Choroid plexus epithelial cell (primary cell): Measurements from ENCODE around the gene RNU11.

Experiments used
- DNase-seq: peaks from one replicate; pipeline ENCODE4 v3.0.0-alpha.2; 2010; ENCODE audit warnings: low read depth
- H3K4me3 ChIP-seq: 2 replicates; pipeline ENCODE4 v1.5.1; 2011; ENCODE audit warnings: low read depth, mild to moderate bottlenecking, control low read depth, low read length, moderate library complexity
- TF ChIP-seq, protein P1 (sequence below): conservative IDR thresholded peaks from 2 replicates; pipeline ENCODE4 v1.5.1; 2011; ENCODE audit warnings: low read depth, mild to moderate bottlenecking, control low read depth, inconsistent platforms, low read length, moderate library complexity

The RNU11 gene

DNA sequence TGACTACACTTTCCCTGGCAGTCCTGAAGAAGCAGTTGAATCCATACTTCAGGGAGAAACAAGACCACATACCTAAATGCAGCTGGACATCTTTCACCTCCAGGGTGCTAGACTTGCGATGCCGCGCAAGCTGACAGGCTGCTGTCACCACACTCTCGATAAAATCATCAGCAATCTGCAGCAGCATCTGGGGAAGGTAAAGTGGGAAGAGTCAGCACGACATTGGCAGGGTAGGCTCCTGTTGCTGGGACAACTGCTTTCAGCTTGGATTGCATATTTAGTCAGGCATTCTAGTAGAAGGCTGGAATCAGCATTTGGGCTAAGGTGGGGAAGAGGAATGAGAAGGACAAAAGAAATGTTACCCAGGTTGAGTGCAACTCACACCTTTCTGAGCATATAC, 35.2 kb upstream of the RNU11 start:
- no peak overlapping the region for H3K4me3 ChIP-seq
- no peak for DNase-seq
- TF ChIP-seq, protein P1, sequence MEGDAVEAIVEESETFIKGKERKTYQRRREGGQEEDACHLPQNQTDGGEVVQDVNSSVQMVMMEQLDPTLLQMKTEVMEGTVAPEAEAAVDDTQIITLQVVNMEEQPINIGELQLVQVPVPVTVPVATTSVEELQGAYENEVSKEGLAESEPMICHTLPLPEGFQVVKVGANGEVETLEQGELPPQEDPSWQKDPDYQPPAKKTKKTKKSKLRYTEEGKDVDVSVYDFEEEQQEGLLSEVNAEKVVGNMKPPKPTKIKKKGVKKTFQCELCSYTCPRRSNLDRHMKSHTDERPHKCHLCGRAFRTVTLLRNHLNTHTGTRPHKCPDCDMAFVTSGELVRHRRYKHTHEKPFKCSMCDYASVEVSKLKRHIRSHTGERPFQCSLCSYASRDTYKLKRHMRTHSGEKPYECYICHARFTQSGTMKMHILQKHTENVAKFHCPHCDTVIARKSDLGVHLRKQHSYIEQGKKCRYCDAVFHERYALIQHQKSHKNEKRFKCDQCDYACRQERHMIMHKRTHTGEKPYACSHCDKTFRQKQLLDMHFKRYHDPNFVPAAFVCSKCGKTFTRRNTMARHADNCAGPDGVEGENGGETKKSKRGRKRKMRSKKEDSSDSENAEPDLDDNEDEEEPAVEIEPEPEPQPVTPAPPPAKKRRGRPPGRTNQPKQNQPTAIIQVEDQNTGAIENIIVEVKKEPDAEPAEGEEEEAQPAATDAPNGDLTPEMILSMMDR = no peak

DNA sequence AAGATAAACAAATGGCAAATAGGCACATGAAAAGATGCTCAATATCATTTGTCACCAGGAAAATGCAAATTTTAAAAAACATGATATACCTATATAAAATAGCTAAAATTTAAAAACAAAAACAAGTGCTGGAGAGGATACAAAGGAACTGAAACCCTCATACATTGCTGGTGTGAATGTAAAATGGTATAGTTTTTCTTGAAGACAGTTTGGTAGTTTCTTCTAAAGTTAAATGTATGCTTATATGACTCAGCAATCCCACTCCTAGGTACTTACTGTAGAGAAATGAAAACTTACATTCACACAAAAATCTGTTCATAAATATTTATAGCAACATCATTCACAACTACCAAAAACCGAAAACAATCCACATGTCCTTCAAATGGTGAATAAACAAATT, 16.7 kb upstream of the RNU11 start:
- no peak overlapping the region for H3K4me3 ChIP-seq
- no peak for DNase-seq
- TF ChIP-seq, protein P1 = no peak

DNA sequence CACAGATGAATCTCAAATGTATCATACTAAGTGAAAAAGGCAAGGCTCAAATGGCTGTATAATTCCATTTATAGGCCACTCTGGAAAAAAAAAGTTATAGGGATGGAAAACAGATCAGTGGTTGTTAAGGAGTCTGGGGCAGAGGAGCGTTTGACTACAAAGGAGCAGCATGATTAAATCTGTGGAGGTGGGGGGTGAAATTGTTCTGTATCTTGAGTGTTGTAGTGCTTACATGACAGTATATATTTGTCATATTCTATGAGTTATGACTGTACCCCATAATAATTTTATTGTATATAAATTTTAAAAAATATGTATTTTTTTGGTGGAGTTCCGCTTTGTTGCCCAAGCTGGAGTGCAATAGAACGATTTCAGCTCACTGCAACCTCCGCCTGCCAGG, 15.8 kb upstream of the RNU11 start:
- H3K4me3 ChIP-seq = no peak overlapping the region
- DNase-seq = no peak
- TF ChIP-seq, protein P1 = no peak

DNA sequence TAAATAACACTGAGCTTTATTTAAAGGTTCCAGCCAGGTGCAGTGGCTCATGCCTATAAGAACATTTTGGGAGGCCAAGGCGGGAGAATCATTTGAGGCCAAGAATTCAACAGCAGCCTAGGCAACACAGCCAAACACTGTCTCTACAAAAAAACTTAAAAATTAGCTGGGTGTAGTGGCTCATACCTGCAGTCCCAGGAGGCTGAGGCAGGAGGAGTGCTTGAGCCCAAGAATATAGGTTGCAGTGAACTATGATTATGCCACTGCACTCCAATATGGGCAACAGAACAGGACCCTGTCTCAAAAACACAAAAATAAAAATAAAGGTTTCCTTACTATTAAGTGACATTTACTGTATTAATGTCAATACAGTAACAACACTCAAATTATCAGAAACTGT, 7.6 kb upstream of the RNU11 start:
- TF ChIP-seq, protein P1 = peak; percentile 68
- DNase-seq = peak; percentile 52
- H3K4me3 ChIP-seq = no peak overlapping the region

DNA sequence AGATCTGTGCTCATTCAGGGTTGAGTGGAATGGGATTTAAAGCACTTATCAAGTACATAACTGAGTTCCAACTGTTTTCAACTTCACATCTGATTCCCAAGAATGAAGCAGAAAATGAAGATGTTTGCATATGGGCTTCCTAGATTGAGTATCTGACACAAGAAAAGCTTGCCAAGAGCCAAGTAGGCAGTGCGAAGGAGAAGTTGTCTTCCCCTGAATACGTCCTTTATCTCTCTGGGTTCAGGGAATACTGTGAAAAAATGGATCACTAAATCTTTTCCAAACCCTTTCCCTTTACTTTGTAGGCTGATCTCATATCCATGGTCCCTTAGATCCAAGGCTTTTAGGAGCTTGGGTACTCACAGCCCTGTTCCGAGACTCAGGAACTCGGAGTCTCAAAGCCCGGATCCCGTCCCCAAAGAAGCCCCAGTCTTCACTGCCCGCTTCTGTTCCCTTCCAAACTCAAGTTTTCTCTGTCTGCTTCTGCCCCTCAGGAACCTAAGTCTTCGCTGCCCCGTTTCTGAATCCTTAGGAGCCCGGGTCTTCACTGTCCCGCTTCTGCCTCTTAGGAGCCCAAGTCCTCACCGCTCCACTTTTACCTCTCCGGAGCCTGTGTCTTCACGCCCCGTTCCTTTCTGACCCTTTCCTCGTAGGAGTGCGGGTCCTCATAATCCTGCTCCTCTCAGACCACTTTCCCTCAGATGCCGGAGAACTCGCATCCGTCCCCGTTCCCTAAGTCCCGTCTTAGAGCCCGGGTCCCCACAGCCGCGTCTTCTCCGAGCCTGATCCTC, 6.1 kb upstream of the RNU11 start:
- H3K4me3 ChIP-seq = peak overlapping the region; percentile 94
- peak; percentile 43 for DNase-seq
- TF ChIP-seq, protein P1 = no peak

DNA sequence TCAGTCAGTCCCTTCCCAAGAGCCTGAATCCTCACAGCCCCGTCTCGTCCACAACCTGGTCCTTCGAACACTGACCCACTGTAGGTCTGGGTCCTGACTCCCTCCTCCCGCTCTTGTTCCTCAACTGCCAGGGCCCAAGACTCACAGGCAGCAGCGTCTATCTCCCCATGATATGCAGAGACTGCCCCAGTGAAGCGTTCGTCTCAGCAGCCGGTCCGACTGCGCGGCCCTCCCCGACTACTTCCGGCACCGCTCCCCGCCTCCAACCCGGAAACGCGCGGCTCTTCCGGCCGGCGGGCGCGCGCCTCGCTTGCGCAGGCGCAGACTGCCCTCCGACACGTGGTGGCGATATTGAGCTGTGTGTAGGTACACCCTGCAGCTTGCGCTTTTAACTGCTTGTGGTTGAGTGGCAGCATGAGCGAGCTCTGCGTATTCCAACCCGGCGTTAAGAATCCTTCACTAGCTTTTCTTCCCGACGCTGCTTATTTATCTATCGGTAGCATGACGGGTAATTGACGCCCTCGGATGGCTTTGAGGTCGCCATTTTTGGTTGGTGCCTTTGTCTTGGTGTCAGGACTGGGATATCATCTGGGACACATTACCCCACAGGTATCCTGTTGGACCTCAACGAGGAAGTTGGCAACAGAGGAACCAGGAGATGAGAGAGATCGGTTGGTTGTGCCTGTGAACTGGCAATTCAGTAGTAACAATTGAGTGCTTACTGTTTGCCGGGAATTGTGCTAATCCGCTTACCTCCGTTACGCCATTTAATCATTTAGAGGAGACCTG, 5.4 kb upstream of the RNU11 start, which contains the start of gene TAF12:
TSS of gene TAF12 (minus strand) at position 221 of the 789 bp plus-strand sequence. CDS start 20,986 bp downstream, outside the sequence.
- peak within 1 kb of the TSS; percentile 94 for H3K4me3 ChIP-seq
- TF ChIP-seq, protein P1 = peak; percentile 31
- peak; percentile 97 for DNase-seq
